Superior temporal gyrus (tissue), 1 donor: Measurements from ENCODE around the gene ADGRG3.

ENCODE experiments used
- DNase-seq: peaks from one replicate; pipeline ENCODE4 v3.0.0-alpha.2; 2016; ENCODE audit errors: extremely low spot score

Gene ADGRG3

GRCh38 chr16:57646388-57647039, 21.6 kb upstream of the ADGRG3 start:
- DNase-seq = no peak

GRCh38 chr16:57647136-57647875, 20.8 kb upstream of the ADGRG3 start:
- DNase-seq = no peak

- DNase-seq = no peak
Measured at GRCh38 chr16:57648125-57648524, 20.0 kb upstream of the ADGRG3 start.

- DNase-seq = peak; percentile 92
Measured at GRCh38 chr16:57648581-57649442, 19.3 kb upstream of the ADGRG3 start.

- no peak for DNase-seq
Measured at GRCh38 chr16:57649443-57649751, 18.7 kb upstream of the ADGRG3 start.

- DNase-seq = no peak
Measured at GRCh38 chr16:57649846-57650245, 18.3 kb upstream of the ADGRG3 start.

GRCh38 chr16:57651344-57652333, 16.5 kb upstream of the ADGRG3 start:
- no peak for DNase-seq

- DNase-seq = no peak
Measured at GRCh38 chr16:57652695-57653471, 15.2 kb upstream of the ADGRG3 start.

GRCh38 chr16:57653936-57654335, 14.2 kb upstream of the ADGRG3 start:
- no peak for DNase-seq

- DNase-seq = no peak
Measured at GRCh38 chr16:57656342-57656955, 11.7 kb upstream of the ADGRG3 start.

GRCh38 chr16:57657228-57657627, 10.9 kb upstream of the ADGRG3 start:
- no peak for DNase-seq

GRCh38 chr16:57658130-57658877, 9.8 kb upstream of the ADGRG3 start:
- no peak for DNase-seq

- DNase-seq = no peak
Measured at GRCh38 chr16:57658878-57659674, 9.0 kb upstream of the ADGRG3 start.

- no peak for DNase-seq
Measured at GRCh38 chr16:57660715-57661463, 7.2 kb upstream of the ADGRG3 start.

- DNase-seq = no peak
Measured at GRCh38 chr16:57661510-57661909, 6.6 kb upstream of the ADGRG3 start.

GRCh38 chr16:57661936-57662906, 5.9 kb upstream of the ADGRG3 start:
- DNase-seq = no peak

- no peak for DNase-seq
Measured at GRCh38 chr16:57663436-57663835, 4.7 kb upstream of the ADGRG3 start.
